Transverse colon (tissue), 4 donors: Measurements from ENCODE around the gene SRGAP1.

Experiments
- CTCF ChIP-seq, 5 experiments: fragments of 200-600 bp in 3 of 5; fragments of 450-650 bp in 2 of 5; sonication (generic) in 3 of 5; IDR thresholded peaks; 1 replicate in 2 of 5; 2 replicates in 3 of 5; pipeline ENCODE4 v1.5.1; 2016 to 2017; ENCODE audit warnings: antibody characterized with exemption in 5 of 5, inconsistent platforms in 3 of 5, mild to moderate bottlenecking in 2 of 5, moderate library complexity in 1 of 5
- EP300 ChIP-seq: sonication (generic); formaldehyde crosslinking; IDR thresholded peaks from one replicate; pipeline ENCODE4 v1.6.1; 2017; ENCODE audit warnings: antibody characterized with exemption, low read depth
- POLR2A ChIP-seq: fragments of 450-650 bp; IDR thresholded peaks from one replicate; pipeline ENCODE4 v1.6.1; 2016; ENCODE audit warnings: antibody characterized with exemption, mild to moderate bottlenecking, moderate library complexity
- POLR2AphosphoS5 ChIP-seq, 3 donors: sonication (generic); formaldehyde crosslinking; IDR thresholded peaks; one replicate each; pipeline ENCODE4 v1.6.1; 2016; ENCODE audit warnings: antibody characterized with exemption in 3 of 3

GRCh38 chr12:64122154-64122553 is 277.7 kb downstream of the SRGAP1 start:
- no peak for TF ChIP-seq CTCF (IDR thresholded peaks at IDR 0.05)
- no peak for TF ChIP-seq EP300
- no peak for TF ChIP-seq POLR2A
- no peak for TF ChIP-seq POLR2AphosphoS5 (IDR thresholded peaks at IDR 0.05)
